GM23338 (cell line): ENCODE results near the gene ANKUB1. TPM values are rescaled to one million over a fixed set of nuclear protein-coding genes. Genes with fewer than 3 reads are reported as not detected.

Source experiments
- ATAC-seq: fragments of 200-7000 bp; cut with Tn5 transposase; 3 replicates; pipeline ENCODE4 v1.9.1; 2020
- DNase-seq: peaks from one replicate; pipeline ENCODE4 v3.0.0-alpha.2; 2015; ENCODE audit warnings: low spot score
- H2AFZ ChIP-seq: fragments of 200-600 bp; sonication (generic); 2 replicates; pipeline ENCODE4 v1.8.0; 2016; ENCODE audit warnings: antibody characterized with exemption, mild to moderate bottlenecking, moderate library complexity
- H3F3A ChIP-seq: fragments of 200-600 bp; sonication (generic); replicated peaks from 2 replicates; pipeline ENCODE4 v1.8.0; 2017; ENCODE audit warnings: antibody characterized with exemption, mixed run types, low read depth
- H3K27ac ChIP-seq: fragments of 200-600 bp; sonication (generic); 2 replicates; pipeline ENCODE4 v1.6.1; 2016; ENCODE audit warnings: low read depth
- H3K27me3 ChIP-seq: fragments of 200-600 bp; sonication (generic); 2 replicates; pipeline ENCODE4 v1.8.0; 2016; ENCODE audit warnings: mild to moderate bottlenecking, mixed run types, moderate library complexity; ENCODE audit not compliant: insufficient read depth
- H3K36me3 ChIP-seq: fragments of 200-600 bp; sonication (generic); 2 replicates; pipeline ENCODE4 v1.8.0; 2016; ENCODE audit warnings: mild to moderate bottlenecking; ENCODE audit not compliant: insufficient read depth
- H3K4me1 ChIP-seq: fragments of 200-600 bp; sonication (generic); 2 replicates; pipeline ENCODE4 v1.8.0; 2016; ENCODE audit warnings: mild to moderate bottlenecking, moderate library complexity; ENCODE audit not compliant: insufficient read depth
- H3K4me2 ChIP-seq: fragments of 200-600 bp; sonication (generic); 2 replicates; pipeline ENCODE4 v1.7.1; 2017; ENCODE audit warnings: mixed run types
- H3K4me3 ChIP-seq: fragments of 200-600 bp; sonication (generic); 2 replicates; pipeline ENCODE4 v1.6.1; 2016; ENCODE audit warnings: mixed run types
- H3K79me2 ChIP-seq: fragments of 200-600 bp; sonication (generic); replicated peaks from 2 replicates; pipeline ENCODE4 v1.8.0; 2017; ENCODE audit warnings: mild to moderate bottlenecking; ENCODE audit not compliant: insufficient read depth
- H3K9me2 ChIP-seq: fragments of 200-600 bp; sonication (generic); 2 replicates; pipeline ENCODE4 v1.8.0; 2017; ENCODE audit not compliant: insufficient read depth
- H4K20me1 ChIP-seq: fragments of 200-600 bp; sonication (generic); replicated peaks from 2 replicates; pipeline ENCODE4 v1.8.0; 2017; ENCODE audit warnings: mild to moderate bottlenecking; ENCODE audit not compliant: insufficient read depth
- H3K27ac Mint-ChIP-seq: 2 replicates; pipeline ENCODE4 v1.8.0; 2020; ENCODE audit warnings: inconsistent platforms, mild to moderate bottlenecking, moderate library complexity, mixed read lengths
- H3K27me3 Mint-ChIP-seq: 3 replicates; pipeline ENCODE4 v1.8.0; 2022; ENCODE audit warnings: low read depth, mild to moderate bottlenecking, moderate library complexity, mixed read lengths, inconsistent platforms; ENCODE audit not compliant: insufficient read depth, poor library complexity
- H3K36me3 Mint-ChIP-seq: 3 replicates; pipeline ENCODE4 v1.8.0; 2021; ENCODE audit warnings: low read depth, mild to moderate bottlenecking, inconsistent platforms, moderate library complexity, mixed read lengths
- H3K4me1 Mint-ChIP-seq: 3 replicates; pipeline ENCODE4 v1.8.0; 2020; ENCODE audit warnings: mild to moderate bottlenecking, inconsistent platforms, mixed read lengths
- H3K4me3 Mint-ChIP-seq: 3 replicates; pipeline ENCODE4 v1.8.0; 2021; ENCODE audit warnings: moderate library complexity, mild to moderate bottlenecking, inconsistent platforms, mixed read lengths
- H3K9me3 Mint-ChIP-seq: 3 replicates; pipeline ENCODE4 v1.8.0; 2020; ENCODE audit warnings: moderate library complexity, mild to moderate bottlenecking, inconsistent platforms, mixed read lengths
- CTCF ChIP-seq, 2 experiments: fragments of 200-600 bp in 1 of 2; sonication (generic) in 1 of 2; conservative IDR thresholded peaks; 2 replicates each; pipeline versions ENCODE4 v1.5.1 to v1.6.1; 2016 to 2017; ENCODE audit warnings: antibody characterized with exemption in 2 of 2, low read depth in 2 of 2, mild to moderate bottlenecking in 2 of 2, moderate library complexity in 1 of 2
- JUNB ChIP-seq: IDR thresholded peaks from one replicate; pipeline ENCODE4 v1.6.1; 2016; ENCODE audit warnings: antibody characterized with exemption; ENCODE audit not compliant: unreplicated experiment
- NANOG ChIP-seq: IDR thresholded peaks from 2 replicates; pipeline ENCODE4 v1.6.1; 2016; ENCODE audit warnings: antibody characterized with exemption, borderline replicate concordance
- POLR2AphosphoS5 ChIP-seq: IDR thresholded peaks from 2 replicates; pipeline ENCODE4 v1.6.1; 2016; ENCODE audit warnings: antibody characterized with exemption, low read depth
- REST ChIP-seq: IDR thresholded peaks from one replicate; pipeline ENCODE4 v1.6.1; 2018; ENCODE audit warnings: antibody characterized with exemption; ENCODE audit not compliant: unreplicated experiment
- STAT1 ChIP-seq: IDR thresholded peaks from one replicate; pipeline ENCODE4 v1.6.1; 2016; ENCODE audit warnings: antibody characterized with exemption; ENCODE audit not compliant: unreplicated experiment
- ZNF331 ChIP-seq: fragments of 250-450 bp; sonication (Bioruptor Pico); IDR thresholded peaks from 2 replicates; pipeline ENCODE4 v1.5.0; 2020; ENCODE audit warnings: low read depth, mild to moderate bottlenecking, moderate library complexity
- ZNF462 ChIP-seq: fragments of 250-450 bp; sonication (Bioruptor Pico); IDR thresholded peaks from 2 replicates; pipeline ENCODE4 v1.5.0; 2020; ENCODE audit warnings: mild to moderate bottlenecking, moderate library complexity
- polyA plus RNA-seq: library from polyadenylated mRNA; unstranded; fragments of >200 nt; fragmentation: Nextera tagmentation; extraction: Ambion mirVana; gene quantifications from 2 replicates; pipeline ENCODE4 v1.2.1, GENCODE V29; 2016
- total RNA-seq: library from RNA; depleted of rRNA; stranded (reverse); fragments of >200 nt; shearing (Covaris generic); gene quantifications from 2 replicates; pipeline ENCODE4 v1.2.3, GENCODE V29; 2014

The ANKUB1 gene
- total and polyA plus RNA-seq, 2 experiments from 2014 or later = not detected

GRCh38 chr3:149763565-149764195, 28.7 kb downstream of the ANKUB1 start (continued):
- TF ChIP-seq REST (no peak), ZNF331 (CRISPR knock-in tag) (no peak), STAT1 (no peak), CTCF (conservative IDR thresholded peaks at IDR 0.05; ENCODE audit: low read depth in 2 of 2) (no peak)

GRCh38 chr3:149753717-149754116, 38.6 kb downstream of the ANKUB1 start:
- H3K79me2 ChIP-seq = peaks cover 11% of the 10 kb centered on the region
- no peak for DNase-seq
- Mint-ChIP-seq H3K27me3 (no peaks in the 10 kb centered on the region), H3K4me1 (peaks cover 11% of the 10 kb centered on the region; the same call in 2 of the 3 replicates), H3K27ac (no peak overlapping the region), H3K36me3 (peaks cover 17% of the 10 kb centered on the region), H3K4me3 (no peak overlapping the region), H3K9me3 (no peaks in the 10 kb centered on the region)
- no peaks in the 10 kb centered on the region for H3K4me1 ChIP-seq
- peak overlapping the region; percentile 83; the same call in 1 of the 2 replicates for H2AFZ ChIP-seq
- no peaks in the 10 kb centered on the region for H3K9me2 ChIP-seq
- H3K36me3 ChIP-seq = peaks cover 14% of the 10 kb centered on the region
- H4K20me1 ChIP-seq = no peaks in the 10 kb centered on the region
- no peaks in the 10 kb centered on the region for H3K27me3 ChIP-seq
- no peak for ATAC-seq
- TF ChIP-seq REST = no peak
- TF ChIP-seq ZNF331 (CRISPR knock-in tag) = no peak
- no peak for TF ChIP-seq ZNF462
- TF ChIP-seq POLR2AphosphoS5 = no peak
- TF ChIP-seq JUNB = no peak
- TF ChIP-seq NANOG = no peak
- no peak overlapping the region for H3K4me2 ChIP-seq
- H3K4me3 ChIP-seq = no peak overlapping the region
- H3F3A ChIP-seq = no peaks in the 10 kb centered on the region
- no peak overlapping the region for H3K27ac ChIP-seq
